ENCODE measurements around the gene TCF3.

GRCh38 chr19:1684573-1684912 lies 32.1 kb upstream of the TCF3 start:
- TF ChIP-seq POLR2AphosphoS5 (IDR thresholded peaks at IDR 0.05) (no peak), CTCF (IDR thresholded peaks at IDR 0.05) (no peak), POLR2A (IDR thresholded peaks at IDR 0.05) (no peak)
